Measurements from ENCODE around the gene LILRB1.

DNA sequence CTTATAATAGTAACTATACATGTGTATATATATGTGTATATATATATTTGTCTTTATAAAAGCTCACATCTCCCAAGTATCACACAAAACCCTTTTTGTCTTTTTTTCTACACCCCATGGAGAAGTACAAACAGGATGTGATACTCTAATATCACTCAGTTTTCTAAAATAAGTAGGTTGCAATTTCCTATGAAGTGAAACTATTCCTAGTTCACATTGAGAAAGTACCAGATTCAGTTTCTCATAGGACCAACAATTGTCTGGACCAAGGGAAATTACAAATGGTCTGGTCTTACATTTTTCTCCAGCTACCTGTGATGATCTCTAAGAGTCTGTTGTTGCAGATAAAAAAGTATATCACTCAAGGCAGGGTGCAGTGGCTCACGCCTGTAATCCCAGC is 17.9 kb upstream of the LILRB1 start:
- no peak for TF ChIP-seq NFE2L2 (IDR thresholded peaks at IDR 0.05; ENCODE audit: low read length)
- TF ChIP-seq, protein P1, sequence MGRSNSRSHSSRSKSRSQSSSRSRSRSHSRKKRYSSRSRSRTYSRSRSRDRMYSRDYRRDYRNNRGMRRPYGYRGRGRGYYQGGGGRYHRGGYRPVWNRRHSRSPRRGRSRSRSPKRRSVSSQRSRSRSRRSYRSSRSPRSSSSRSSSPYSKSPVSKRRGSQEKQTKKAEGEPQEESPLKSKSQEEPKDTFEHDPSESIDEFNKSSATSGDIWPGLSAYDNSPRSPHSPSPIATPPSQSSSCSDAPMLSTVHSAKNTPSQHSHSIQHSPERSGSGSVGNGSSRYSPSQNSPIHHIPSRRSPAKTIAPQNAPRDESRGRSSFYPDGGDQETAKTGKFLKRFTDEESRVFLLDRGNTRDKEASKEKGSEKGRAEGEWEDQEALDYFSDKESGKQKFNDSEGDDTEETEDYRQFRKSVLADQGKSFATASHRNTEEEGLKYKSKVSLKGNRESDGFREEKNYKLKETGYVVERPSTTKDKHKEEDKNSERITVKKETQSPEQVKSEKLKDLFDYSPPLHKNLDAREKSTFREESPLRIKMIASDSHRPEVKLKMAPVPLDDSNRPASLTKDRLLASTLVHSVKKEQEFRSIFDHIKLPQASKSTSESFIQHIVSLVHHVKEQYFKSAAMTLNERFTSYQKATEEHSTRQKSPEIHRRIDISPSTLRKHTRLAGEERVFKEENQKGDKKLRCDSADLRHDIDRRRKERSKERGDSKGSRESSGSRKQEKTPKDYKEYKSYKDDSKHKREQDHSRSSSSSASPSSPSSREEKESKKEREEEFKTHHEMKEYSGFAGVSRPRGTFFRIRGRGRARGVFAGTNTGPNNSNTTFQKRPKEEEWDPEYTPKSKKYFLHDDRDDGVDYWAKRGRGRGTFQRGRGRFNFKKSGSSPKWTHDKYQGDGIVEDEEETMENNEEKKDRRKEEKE (IDR thresholded peaks at IDR 0.05) = no peak
- TF ChIP-seq, protein P2, sequence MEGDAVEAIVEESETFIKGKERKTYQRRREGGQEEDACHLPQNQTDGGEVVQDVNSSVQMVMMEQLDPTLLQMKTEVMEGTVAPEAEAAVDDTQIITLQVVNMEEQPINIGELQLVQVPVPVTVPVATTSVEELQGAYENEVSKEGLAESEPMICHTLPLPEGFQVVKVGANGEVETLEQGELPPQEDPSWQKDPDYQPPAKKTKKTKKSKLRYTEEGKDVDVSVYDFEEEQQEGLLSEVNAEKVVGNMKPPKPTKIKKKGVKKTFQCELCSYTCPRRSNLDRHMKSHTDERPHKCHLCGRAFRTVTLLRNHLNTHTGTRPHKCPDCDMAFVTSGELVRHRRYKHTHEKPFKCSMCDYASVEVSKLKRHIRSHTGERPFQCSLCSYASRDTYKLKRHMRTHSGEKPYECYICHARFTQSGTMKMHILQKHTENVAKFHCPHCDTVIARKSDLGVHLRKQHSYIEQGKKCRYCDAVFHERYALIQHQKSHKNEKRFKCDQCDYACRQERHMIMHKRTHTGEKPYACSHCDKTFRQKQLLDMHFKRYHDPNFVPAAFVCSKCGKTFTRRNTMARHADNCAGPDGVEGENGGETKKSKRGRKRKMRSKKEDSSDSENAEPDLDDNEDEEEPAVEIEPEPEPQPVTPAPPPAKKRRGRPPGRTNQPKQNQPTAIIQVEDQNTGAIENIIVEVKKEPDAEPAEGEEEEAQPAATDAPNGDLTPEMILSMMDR (CRISPR knock-in tag; IDR thresholded peaks at IDR 0.05) = no peak
- TF ChIP-seq RAD21 (CRISPR knock-in tag; IDR thresholded peaks at IDR 0.05) = no peak
- TF ChIP-seq, protein P3, sequence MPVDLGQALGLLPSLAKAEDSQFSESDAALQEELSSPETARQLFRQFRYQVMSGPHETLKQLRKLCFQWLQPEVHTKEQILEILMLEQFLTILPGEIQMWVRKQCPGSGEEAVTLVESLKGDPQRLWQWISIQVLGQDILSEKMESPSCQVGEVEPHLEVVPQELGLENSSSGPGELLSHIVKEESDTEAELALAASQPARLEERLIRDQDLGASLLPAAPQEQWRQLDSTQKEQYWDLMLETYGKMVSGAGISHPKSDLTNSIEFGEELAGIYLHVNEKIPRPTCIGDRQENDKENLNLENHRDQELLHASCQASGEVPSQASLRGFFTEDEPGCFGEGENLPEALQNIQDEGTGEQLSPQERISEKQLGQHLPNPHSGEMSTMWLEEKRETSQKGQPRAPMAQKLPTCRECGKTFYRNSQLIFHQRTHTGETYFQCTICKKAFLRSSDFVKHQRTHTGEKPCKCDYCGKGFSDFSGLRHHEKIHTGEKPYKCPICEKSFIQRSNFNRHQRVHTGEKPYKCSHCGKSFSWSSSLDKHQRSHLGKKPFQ (CRISPR knock-in tag; IDR thresholded peaks at IDR 0.05; ENCODE audit: insufficient replicate concordance) = no peak
- TF ChIP-seq ISL2 (CRISPR knock-in tag; IDR thresholded peaks at IDR 0.05) = no peak
- TF ChIP-seq, protein P4, sequence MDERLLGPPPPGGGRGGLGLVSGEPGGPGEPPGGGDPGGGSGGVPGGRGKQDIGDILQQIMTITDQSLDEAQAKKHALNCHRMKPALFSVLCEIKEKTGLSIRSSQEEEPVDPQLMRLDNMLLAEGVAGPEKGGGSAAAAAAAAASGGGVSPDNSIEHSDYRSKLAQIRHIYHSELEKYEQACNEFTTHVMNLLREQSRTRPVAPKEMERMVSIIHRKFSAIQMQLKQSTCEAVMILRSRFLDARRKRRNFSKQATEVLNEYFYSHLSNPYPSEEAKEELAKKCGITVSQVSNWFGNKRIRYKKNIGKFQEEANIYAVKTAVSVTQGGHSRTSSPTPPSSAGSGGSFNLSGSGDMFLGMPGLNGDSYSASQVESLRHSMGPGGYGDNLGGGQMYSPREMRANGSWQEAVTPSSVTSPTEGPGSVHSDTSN (CRISPR knock-in tag; IDR thresholded peaks at IDR 0.05) = no peak
- TF ChIP-seq U2AF1 (optimal IDR thresholded peaks at IDR 0.05; ENCODE audit: low read depth, low read length) = no peak
- TF ChIP-seq, protein P5, sequence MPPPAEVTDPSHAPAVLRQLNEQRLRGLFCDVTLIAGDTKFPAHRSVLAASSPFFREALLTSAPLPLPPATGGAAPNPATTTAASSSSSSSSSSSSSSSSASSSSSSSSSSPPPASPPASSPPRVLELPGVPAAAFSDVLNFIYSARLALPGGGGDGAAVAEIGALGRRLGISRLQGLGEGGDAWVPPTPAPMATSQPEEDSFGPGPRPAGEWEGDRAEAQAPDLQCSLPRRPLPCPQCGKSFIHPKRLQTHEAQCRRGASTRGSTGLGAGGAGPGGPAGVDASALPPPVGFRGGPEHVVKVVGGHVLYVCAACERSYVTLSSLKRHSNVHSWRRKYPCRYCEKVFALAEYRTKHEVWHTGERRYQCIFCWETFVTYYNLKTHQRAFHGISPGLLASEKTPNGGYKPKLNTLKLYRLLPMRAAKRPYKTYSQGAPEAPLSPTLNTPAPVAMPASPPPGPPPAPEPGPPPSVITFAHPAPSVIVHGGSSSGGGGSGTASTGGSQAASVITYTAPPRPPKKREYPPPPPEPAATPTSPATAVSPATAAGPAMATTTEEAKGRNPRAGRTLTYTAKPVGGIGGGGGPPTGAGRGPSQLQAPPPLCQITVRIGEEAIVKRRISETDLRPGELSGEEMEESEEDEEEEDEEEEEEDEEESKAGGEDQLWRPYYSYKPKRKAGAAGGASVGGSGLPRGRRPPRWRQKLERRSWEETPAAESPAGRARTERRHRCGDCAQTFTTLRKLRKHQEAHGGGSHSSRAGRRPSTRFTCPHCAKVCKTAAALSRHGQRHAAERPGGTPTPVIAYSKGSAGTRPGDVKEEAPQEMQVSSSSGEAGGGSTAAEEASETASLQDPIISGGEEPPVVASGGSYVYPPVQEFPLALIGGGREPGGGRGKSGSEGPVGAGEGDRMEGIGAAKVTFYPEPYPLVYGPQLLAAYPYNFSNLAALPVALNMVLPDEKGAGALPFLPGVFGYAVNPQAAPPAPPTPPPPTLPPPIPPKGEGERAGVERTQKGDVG (CRISPR knock-in tag; IDR thresholded peaks at IDR 0.05; ENCODE audit: borderline replicate concordance) = no peak

All from HepG2 (cell line).